HG02884 (cell line): ENCODE data around the gene GEMIN7.

Experiments used
- ATAC-seq: cut with Tn5 transposase; IDR thresholded peaks from one replicate; pipeline ENCODE4 v1.9.1; 2021; ENCODE audit warnings: mild to moderate bottlenecking, moderate library complexity; ENCODE audit not compliant: unreplicated experiment

GEMIN7 gene

GRCh38 chr19:45082170-45082569 is 3.1 kb downstream of the GEMIN7 start:
- no peak for ATAC-seq

DNA sequence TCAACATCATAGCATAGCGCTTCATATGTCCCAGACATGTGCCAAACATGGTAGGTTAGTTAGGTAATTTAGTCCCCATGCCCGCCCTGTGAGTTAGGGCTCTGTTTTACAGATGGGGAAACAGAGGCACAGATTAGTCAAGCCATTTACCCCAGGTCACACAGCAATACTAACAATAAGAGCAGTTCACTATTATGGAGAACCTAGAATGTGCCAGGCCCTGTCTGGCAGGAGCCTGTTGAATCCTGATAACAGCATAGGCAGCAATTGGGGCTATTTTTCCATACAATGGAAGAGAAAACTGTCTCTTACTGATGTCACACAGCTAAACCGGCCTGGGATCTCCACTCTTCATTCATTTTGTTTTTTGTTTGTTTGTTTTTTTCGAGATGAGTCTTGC is 7.4 kb downstream of the GEMIN7 start:
- no peak for ATAC-seq

- ATAC-seq = no peak
Measured at GRCh38 chr19:45087531-45087930, 8.5 kb downstream of the GEMIN7 start.

GRCh38 chr19:45090034-45090433 is 11.0 kb downstream of the GEMIN7 start:
- ATAC-seq = no peak

GRCh38 chr19:45090606-45091005 is 11.5 kb downstream of the GEMIN7 start:
- no peak for ATAC-seq

DNA sequence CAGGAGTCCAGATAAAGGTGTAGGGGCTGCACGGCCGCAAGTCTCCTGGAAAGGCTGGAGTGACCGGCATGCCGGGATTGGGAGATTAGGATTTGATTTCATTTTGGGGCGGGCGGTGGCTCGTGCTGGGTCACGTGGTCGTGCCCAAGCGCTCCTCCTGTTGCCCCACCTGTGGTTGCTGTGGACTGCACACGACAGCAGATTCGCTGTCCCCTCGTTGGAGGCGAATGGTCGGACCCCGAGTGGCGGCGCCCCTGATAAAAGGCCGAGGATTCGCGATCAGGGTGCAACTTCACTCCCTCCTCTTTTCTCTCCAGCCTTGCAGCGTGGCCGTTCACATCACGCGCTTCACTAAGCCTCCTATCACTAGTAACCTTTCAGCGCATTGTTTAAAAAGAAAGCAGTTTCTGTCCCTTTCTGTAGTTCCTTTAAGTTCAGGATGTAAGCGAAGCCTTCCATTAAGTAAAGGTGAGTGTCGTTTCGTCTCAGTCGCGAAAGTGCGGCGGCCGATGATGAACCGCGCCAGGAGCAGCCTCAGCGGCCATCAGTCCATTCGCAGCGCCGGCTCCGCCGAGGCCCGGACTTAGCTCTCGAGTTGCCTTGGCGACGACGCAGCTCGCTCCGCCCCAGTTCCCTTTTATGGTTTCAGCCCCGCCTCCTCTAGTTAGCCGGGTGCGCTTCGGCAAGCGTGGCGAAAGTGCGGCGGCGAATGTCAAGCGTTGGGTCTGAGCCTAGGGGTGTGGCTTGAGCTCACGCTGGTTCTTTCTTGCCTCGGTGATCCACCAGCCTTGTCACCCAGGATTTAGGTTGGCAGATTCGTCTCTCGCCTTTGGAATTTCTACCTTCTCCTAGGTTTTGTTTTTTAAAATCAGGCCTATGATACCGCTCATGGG is 12.2 kb downstream of the GEMIN7 start:
- ATAC-seq = peak; percentile 52

DNA sequence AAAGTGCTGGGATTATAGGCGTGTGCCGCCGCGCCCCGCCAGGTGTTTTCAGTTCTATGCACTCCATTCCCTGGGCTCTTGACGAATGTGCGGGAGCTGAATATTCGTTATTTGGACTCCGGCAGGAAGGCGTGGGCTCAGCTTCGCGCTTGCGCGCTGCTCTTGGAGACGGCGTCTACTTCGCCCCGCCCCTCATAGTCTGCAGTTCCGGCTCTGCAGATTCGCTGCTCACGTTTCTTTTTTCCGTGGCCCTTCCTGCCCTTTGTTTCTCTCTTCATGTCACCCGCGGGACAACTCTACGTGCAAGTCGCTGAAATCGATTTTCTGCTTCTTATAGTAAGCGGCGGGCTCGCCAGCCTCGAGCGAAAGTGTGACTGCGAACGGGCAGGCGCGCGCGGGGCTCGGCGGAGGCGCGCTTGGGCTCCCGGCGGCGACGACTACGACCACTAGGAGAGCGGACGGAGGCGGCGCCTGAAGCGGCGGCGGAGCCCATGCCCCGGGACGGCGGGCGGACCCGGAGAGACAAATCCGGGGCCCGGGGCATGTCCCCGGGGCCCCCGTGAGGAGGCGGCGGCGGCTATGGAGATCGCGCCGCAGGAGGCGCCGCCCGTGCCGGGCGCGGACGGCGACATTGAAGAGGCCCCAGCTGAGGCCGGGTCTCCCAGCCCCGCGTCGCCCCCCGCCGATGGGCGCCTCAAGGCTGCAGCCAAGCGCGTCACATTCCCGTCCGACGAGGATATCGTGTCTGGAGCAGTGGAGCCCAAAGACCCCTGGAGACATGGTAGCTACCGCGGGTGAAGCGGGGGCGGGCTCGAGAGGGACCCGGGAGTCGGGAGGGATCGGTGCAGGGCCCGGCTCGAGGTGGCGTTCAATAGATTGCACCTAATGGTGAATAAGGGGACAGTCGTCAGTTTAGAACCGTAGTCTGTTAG is 14.0 kb downstream of the GEMIN7 start, which contains the start of gene PPP1R37:
Gene PPP1R37, plus strand, starts transcription at position 433 of the 932 bp plus-strand sequence. Its CDS starts 147 bp downstream, at position 580.
- peak; percentile 44 for ATAC-seq

- ATAC-seq = no peak
Measured at GRCh38 chr19:45094137-45094536, 15.1 kb downstream of the GEMIN7 start.

DNA sequence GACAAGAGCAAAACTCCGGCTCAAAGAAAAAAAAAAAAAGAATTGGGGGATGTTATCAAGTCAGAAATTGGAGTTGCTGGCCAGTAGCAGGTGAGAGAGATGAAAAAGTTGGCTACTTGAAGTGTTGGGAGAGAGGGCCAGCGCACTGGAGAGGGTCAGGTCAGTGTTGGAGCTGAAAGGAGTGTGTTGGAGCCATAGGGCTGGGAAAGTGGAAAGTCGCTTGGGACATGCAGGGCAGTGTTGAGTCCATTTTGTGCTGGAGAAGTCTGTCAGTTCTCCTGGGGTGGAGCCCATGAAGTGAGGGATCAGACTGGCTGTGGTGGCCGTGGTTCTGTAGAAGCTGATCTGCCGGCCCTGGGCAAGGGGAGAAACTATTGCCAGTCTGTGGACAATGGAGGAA is 15.6 kb downstream of the GEMIN7 start:
- ATAC-seq = no peak

GRCh38 chr19:45095496-45096413 is 16.7 kb downstream of the GEMIN7 start:
- no peak for ATAC-seq

GRCh38 chr19:45096700-45097099 is 17.6 kb downstream of the GEMIN7 start:
- ATAC-seq = no peak

GRCh38 chr19:45097450-45097775 is 18.4 kb downstream of the GEMIN7 start:
- no peak for ATAC-seq

DNA sequence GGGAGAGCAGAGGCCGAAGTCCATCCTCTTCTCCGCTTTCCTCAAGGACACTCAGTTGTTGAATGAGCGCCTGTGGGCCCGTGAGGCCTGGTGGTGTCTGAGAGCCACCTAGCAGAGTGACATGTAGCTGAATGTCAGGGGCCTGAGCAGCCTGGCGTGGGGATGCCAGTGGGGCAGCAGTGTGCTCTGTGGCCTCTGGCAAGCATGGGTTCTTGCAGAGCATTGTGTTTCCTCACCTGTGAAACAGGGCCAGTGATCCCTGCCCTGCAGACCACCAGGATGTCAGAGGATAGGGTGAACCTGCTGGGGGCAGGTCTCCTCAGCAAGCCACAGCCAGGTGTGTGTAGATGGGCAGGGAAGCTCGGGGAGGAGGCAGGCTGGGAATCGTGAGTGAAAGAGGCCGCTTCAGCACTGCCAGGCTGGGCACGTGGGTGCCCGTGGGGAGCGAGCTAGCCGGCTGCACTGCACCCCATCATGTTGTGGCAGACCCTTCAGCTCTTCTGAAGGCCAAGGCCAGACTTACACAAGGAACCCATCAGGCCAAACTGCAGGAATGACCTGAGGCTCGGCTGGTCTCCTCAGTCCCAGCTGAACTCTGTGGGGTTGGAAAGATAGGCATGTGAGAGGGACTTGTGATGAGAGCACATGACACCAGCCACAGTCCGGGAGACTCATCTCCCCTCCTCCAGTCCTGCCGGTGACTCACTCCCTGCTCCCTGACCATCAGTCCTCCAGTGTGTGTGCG is 18.9 kb downstream of the GEMIN7 start:
- no peak for ATAC-seq

DNA sequence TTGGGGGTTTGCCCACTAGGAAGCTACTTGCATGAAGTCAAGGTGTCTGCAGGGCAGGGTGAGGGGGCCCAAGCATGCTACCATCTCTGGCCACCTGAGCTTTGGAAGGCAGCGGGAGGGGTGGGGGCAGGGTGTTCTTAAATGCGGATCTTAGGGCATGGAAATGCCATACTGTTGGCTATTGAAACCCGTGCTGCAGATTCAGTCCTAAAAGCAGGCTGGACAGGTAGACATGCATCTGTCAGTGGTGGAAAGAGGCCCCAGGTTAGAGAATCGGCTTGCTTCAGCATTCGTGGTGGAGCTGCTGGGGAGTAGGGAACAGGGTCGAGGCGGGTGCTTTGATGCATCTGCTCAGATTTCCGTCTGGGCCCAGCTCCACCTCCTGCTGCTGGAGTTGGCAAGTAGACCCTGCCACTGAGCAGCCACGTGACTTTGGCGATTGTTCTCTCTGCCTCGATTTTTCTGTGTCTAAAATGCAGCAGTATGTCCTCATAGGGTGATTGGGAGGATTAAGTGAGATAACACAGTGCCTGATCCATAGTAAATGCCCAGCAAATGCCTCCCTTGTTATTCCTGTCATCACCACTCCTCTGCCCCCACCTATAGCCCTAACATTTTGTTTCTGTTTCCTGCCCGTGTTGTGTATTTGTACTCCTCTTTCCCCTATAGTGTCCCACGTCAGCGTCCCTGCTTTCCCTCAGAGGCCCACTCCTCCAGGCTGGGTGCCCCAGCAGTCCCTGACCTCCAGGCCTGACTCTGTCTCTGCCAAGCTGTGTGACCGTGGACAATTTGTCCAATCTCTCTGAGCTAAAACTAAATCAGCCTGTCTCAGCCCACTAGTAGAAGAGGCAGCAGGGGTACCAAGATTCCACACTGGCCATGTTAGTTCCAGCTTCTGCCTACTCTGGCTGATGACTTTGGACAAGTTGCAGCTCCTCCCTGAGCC is 19.7 kb downstream of the GEMIN7 start:
- no peak for ATAC-seq

- no peak for ATAC-seq
Measured at GRCh38 chr19:45099467-45100191, 20.6 kb downstream of the GEMIN7 start.

DNA sequence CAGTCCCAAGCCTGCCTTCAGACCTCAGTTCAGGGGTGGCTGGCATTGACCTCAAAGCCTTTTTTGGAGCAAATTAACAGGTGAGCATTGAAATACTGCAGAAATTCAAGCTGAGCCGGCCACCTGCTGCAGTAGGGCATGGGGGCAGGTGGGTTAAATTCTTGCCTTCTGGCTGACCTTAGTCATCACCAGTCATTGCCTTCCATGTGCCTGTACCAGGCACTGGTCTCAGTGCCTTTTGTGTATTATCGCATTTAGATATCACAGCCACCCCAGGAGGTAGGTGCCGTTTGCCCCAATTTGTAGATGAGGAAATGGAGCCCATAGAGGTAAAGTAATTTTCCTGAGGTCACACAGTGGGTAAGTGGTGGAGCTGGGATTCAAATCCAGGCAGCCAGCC is 21.1 kb downstream of the GEMIN7 start:
- ATAC-seq = no peak

DNA sequence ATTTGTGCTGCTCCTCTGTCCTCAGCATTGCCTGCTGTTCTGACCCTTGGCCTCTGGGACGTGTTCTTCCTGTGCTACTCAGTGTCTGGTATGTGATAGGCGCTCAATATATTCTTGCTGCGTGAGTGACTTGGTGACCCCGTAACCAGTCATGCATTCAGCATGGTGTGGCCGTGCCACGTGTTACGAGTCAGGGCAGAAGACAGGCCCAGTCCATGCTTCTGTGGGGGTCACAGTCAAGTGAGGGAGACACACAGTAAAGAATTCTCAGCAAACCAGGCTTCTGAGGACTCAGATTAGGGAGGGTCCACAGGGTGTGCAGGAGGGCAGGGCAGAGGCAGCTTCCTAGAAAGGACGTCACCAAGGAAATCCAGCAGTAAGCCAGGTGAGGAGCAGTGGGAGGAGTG is 21.8 kb downstream of the GEMIN7 start:
- no peak for ATAC-seq

DNA sequence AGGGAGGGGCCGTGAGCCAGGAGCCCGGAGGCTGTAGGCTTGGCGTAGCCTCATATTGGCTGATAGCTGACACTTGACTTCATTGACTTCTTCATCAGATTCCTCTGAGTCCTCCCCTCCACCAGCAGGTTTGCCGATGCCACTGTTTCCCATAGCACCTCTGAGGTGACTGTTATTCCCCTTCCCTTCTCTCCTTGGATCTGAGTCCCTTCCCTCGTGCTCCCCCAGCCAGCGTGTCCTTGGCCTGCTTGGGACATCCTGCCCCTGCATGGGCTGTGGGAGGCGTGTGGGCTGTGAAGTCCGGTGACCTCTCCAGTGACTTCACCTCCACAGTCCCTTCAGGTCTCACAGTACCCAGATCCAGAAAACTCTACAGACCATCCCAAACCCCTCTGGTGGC is 22.7 kb downstream of the GEMIN7 start:
- ATAC-seq = no peak
